Measurements from ENCODE around the gene PRKAB2.
"Not testable (repeated sequence)": the region's sequence is repeated elsewhere in the genome, so short reads cannot be mapped to it uniquely, and the experiment has no call there.

GRCh38 chr1:147115079-147115478, 57.2 kb downstream of the PRKAB2 start:
- TF ChIP-seq CTCF, POLR2A (IDR thresholded peaks at IDR 0.05): not testable (repeated sequence)
